IMR-90 (cell line): ENCODE measurements around the gene TEP1. TPM values are rescaled to one million over a fixed set of nuclear protein-coding genes. Genes with fewer than 3 reads are reported as not detected.

Source experiments
- ATAC-seq: fragments of 200-7000 bp; cut with Tn5 transposase; 2 replicates; pipeline ENCODE4 v1.9.1; 2020; ENCODE audit warnings: low read depth, mild to moderate bottlenecking, moderate library complexity
- BruUV-seq: library from RNA; stranded (reverse); fragments of 400-500 nt; replicated peaks from 2 replicates; lab custom pipeline; 2021; lab: Mats Ljungman, UMichigan
- CTCF ChIA-PET: fragments of 300-600 bp; formaldehyde crosslinking; extraction: SDS; loops from one replicate; lab custom pipeline; 2021; ENCODE audit warnings: antibody characterized with exemption; lab: Yijun Ruan, JAX
- POLR2A ChIA-PET: fragments of 300-600 bp; sonication (Branson Sonifier 250); formaldehyde crosslinking; loops from one replicate; lab custom pipeline; 2022; ENCODE audit warnings: antibody characterized with exemption; ENCODE audit not compliant: unreplicated experiment; lab: Charles Lee
- DNase-seq: peaks from one replicate; pipeline ENCODE4 v3.0.0; 2013
- H2AFZ ChIP-seq: replicated peaks from 2 replicates; pipeline ENCODE3; 2013; ENCODE audit warnings: low read length, mild to moderate bottlenecking; ENCODE audit not compliant: poor library complexity
- H2AK5ac ChIP-seq: 2 replicates; pipeline ENCODE4 v1.6.1; 2013; ENCODE audit warnings: low read depth, low read length, inconsistent platforms
- H2AK9ac ChIP-seq: replicated peaks from 2 replicates; pipeline ENCODE3; 2013; ENCODE audit warnings: mild to moderate bottlenecking, low read depth, low read length, moderate library complexity; ENCODE audit not compliant: poor library complexity
- H2BK120ac ChIP-seq: 2 replicates; pipeline ENCODE4 v1.6.1; 2013; ENCODE audit warnings: low read depth, low read length, inconsistent platforms
- H2BK15ac ChIP-seq: 3 replicates; pipeline ENCODE4 v1.6.1; 2013; ENCODE audit warnings: low read depth, low read length, inconsistent platforms
- H2BK20ac ChIP-seq: 2 replicates; pipeline ENCODE4 v1.6.1; 2013; ENCODE audit warnings: low read depth, mild to moderate bottlenecking, inconsistent platforms, low read length, moderate library complexity
- H2BK5ac ChIP-seq: 2 replicates; pipeline ENCODE4 v1.6.1; 2013; ENCODE audit warnings: mild to moderate bottlenecking, low read depth, low read length, inconsistent platforms; ENCODE audit not compliant: poor library complexity, severe bottlenecking
- H3K14ac ChIP-seq: replicated peaks from 2 replicates; pipeline ENCODE4 v1.6.1; 2013; ENCODE audit warnings: low read depth, low read length, inconsistent platforms
- H3K18ac ChIP-seq: 2 replicates; pipeline ENCODE4 v1.6.1; 2013; ENCODE audit warnings: low read depth, low read length, control low read depth
- H3K23ac ChIP-seq: 2 replicates; pipeline ENCODE4 v1.6.1; 2013; ENCODE audit warnings: low read depth, low read length, inconsistent platforms
- H3K27ac ChIP-seq: 2 replicates; pipeline ENCODE4 v1.5.1; 2013; ENCODE audit warnings: mild to moderate bottlenecking, control low read depth, low read length; ENCODE audit not compliant: insufficient read depth
- H3K27me3 ChIP-seq: 2 replicates; pipeline ENCODE4 v1.6.1; 2013; ENCODE audit warnings: low read length; ENCODE audit not compliant: control insufficient read depth, insufficient read depth
- H3K36me3 ChIP-seq: 2 replicates; pipeline ENCODE4 v1.6.1; 2013; ENCODE audit warnings: low read length, mixed read lengths; ENCODE audit not compliant: control insufficient read depth, insufficient read depth
- H3K4ac ChIP-seq: 2 replicates; pipeline ENCODE4 v1.6.1; 2013; ENCODE audit warnings: low read depth, low read length, inconsistent platforms
- H3K4me1 ChIP-seq: 2 replicates; pipeline ENCODE4 v1.6.1; 2013; ENCODE audit warnings: low read length, mixed read lengths; ENCODE audit not compliant: control insufficient read depth, insufficient read depth
- H3K4me2 ChIP-seq: 2 replicates; pipeline ENCODE4 v1.6.1; 2013; ENCODE audit warnings: low read depth, mild to moderate bottlenecking, control low read depth, low read length, moderate library complexity
- H3K4me3 ChIP-seq: 2 replicates; pipeline ENCODE4 v1.5.1; 2013; ENCODE audit warnings: low read depth, mild to moderate bottlenecking, control low read depth, low read length, moderate library complexity; ENCODE audit not compliant: insufficient read depth
- H3K56ac ChIP-seq: 2 replicates; pipeline ENCODE4 v1.6.1; 2013; ENCODE audit warnings: low read length, inconsistent platforms; ENCODE audit not compliant: insufficient read depth; ENCODE audit errors: extremely low read depth
- H3K79me1 ChIP-seq, 2 experiments: 2 replicates each; pipeline ENCODE4 v1.6.1; 2013; ENCODE audit warnings: low read length in 2 of 2, inconsistent platforms in 1 of 2, low read depth in 1 of 2
- H3K9ac ChIP-seq: 2 replicates; pipeline ENCODE4 v1.6.1; 2013; ENCODE audit warnings: low read depth, low read length, control low read depth
- H3K9me1 ChIP-seq: 2 replicates; pipeline ENCODE4 v1.6.1; 2013; ENCODE audit warnings: low read length, inconsistent platforms; ENCODE audit not compliant: insufficient read depth
- H3K9me3 ChIP-seq: 2 replicates; pipeline ENCODE4 v1.6.1; 2013; ENCODE audit warnings: low read length; ENCODE audit not compliant: control insufficient read depth, insufficient read depth
- H4K20me1 ChIP-seq: 2 replicates; pipeline ENCODE4 v1.6.1; 2013; ENCODE audit warnings: low read length, inconsistent platforms; ENCODE audit not compliant: insufficient read depth
- H4K5ac ChIP-seq: 2 replicates; pipeline ENCODE4 v1.6.1; 2013; ENCODE audit warnings: mild to moderate bottlenecking, low read depth, low read length, control low read depth
- H4K8ac ChIP-seq, 2 experiments: 2 replicates each; pipeline ENCODE4 v1.6.1; 2013; ENCODE audit warnings: low read depth in 2 of 2, low read length in 2 of 2, control low read depth in 1 of 2, inconsistent platforms in 1 of 2
- H4K91ac ChIP-seq: 2 replicates; pipeline ENCODE4 v1.6.1; 2013; ENCODE audit warnings: low read depth, low read length, inconsistent platforms; ENCODE audit not compliant: insufficient read depth
- BHLHE40 ChIP-seq: fragments of 150-350 bp; IDR thresholded peaks from 2 replicates; pipeline ENCODE4 v1.6.1; 2016; ENCODE audit warnings: mild to moderate bottlenecking, low read depth, low read length
- FOS ChIP-seq: fragments of 150-350 bp; IDR thresholded peaks from 2 replicates; pipeline ENCODE4 v1.6.1; 2016; ENCODE audit warnings: low read depth, low read length
- MAFK ChIP-seq: IDR thresholded peaks from 2 replicates; pipeline ENCODE4 v1.6.1; 2012; ENCODE audit warnings: low read depth, low read length, improper control_type of control experiment
- MAZ ChIP-seq: IDR thresholded peaks from 2 replicates; pipeline ENCODE4 v1.6.1; 2012; ENCODE audit warnings: low read depth, mild to moderate bottlenecking, low read length, improper control_type of control experiment, moderate library complexity, borderline replicate concordance
- NFE2L2 ChIP-seq: fragments of 150-350 bp; IDR thresholded peaks from 2 replicates; pipeline ENCODE4 v1.6.1; 2016; ENCODE audit warnings: low read depth, mild to moderate bottlenecking, low read length
- SMC3 ChIP-seq: fragments of 150-350 bp; IDR thresholded peaks from 2 replicates; pipeline ENCODE4 v1.6.1; 2016; ENCODE audit warnings: low read depth, mild to moderate bottlenecking, antibody characterized with exemption, low read length, moderate library complexity
- WGBS, 2 experiments: methylation state at CpG; one replicate each; pipeline versions ENCODE4 v1.1.5 to v1.1.7; 2013; ENCODE audit warnings: missing lambda C conversion rate in 2 of 2; ENCODE audit not compliant: insufficient read length in 1 of 2; ENCODE audit errors: extremely low coverage in 2 of 2; 5-methylcytosine and 5-hydroxymethylcytosine counted together
- dilution Hi-C: fragments of 300-500 bp; cut with HindIII; formaldehyde crosslinking; loops from one replicate; pipeline ENCODE4 v1.14.3; 2018; ENCODE audit warnings: low sequenced_read_pairs; ENCODE audit not compliant: unreplicated experiment
- in situ Hi-C: fragments of 300-500 bp; cut with MboI; formaldehyde crosslinking; loops from 3 replicates; pipeline ENCODE4 v1.14.3; 2019; ENCODE audit warnings: low sequenced_read_pairs, inconsistent platforms, mixed read lengths
- intact Hi-C: fragments of 100-400 bp; cut with micrococcal nuclease; formaldehyde crosslinking; loops from 2 replicates; pipeline ENCODE4 v1.10.0; 2022
- polyA plus RNA-seq, 3 experiments: library from polyadenylated mRNA; depleted of rRNA; stranded (reverse); fragments of >200 nt; gene quantifications; 2 replicates each; pipeline ENCODE4 v1.2.3, GENCODE V29; 2012; ENCODE audit warnings: low replicate concordance in 1 of 3
- total RNA-seq: library from RNA; depleted of rRNA; stranded (reverse); fragments of >200 nt; gene quantifications from 2 replicates; pipeline ENCODE4 v1.2.3, GENCODE V29; 2012
- TF ChIP-seq, protein P1 (sequence below): fragments of 150-350 bp; IDR thresholded peaks from 2 replicates; pipeline ENCODE4 v1.6.1; 2016; ENCODE audit warnings: low read depth, mild to moderate bottlenecking, low read length, moderate library complexity, borderline replicate concordance
- TF ChIP-seq, protein P2 (sequence below): fragments of 150-350 bp; IDR thresholded peaks from 2 replicates; pipeline ENCODE4 v1.6.1; 2017; ENCODE audit warnings: mild to moderate bottlenecking, antibody characterized with exemption, low read length, low read depth

TEP1 gene
- total and polyA plus RNA-seq, 2 of the 4 experiments (the other 2 are of a cell fraction) = 10.7 to 12.4 TPM

GRCh38 chr14:20346713-20347112 is 66.6 kb downstream of the TEP1 start:
- no peak overlapping the region for H2AFZ ChIP-seq
- CTCF ChIA-PET = no interaction called here

More at GRCh38 chr14:20346713-20347112, 66.6 kb downstream of the TEP1 start:
- no TSS peak for BruUV-seq
- Histone ChIP-seq H4K5ac (no peak overlapping the region), H3K4me1 (no peaks in the 10 kb centered on the region), H3K27me3 (no peaks in the 10 kb centered on the region), H3K9me3 (no peaks in the 10 kb centered on the region), H2BK120ac (no peak overlapping the region), H4K20me1 (peaks cover 3% of the 10 kb centered on the region; the same call in 1 of the 2 replicates), H3K18ac (no peak overlapping the region), H3K23ac (no peak overlapping the region), H3K56ac (no peak overlapping the region), H3K9ac (no peak overlapping the region), H2BK5ac (no peak overlapping the region), H3K4me3 (no peak overlapping the region), H4K8ac (no peak overlapping the region), H2AK5ac (no peak overlapping the region), H3K9me1 (no peaks in the 10 kb centered on the region), H4K91ac (no peak overlapping the region), H3K27ac (no peak overlapping the region), H2BK20ac (no peak overlapping the region), H3K79me1 (peaks cover 3 to 14% of the 10 kb centered on the region in 2 experiments; a peak in 2 of 4 replicates), H3K4me2 (no peak overlapping the region), H2BK15ac (no peak overlapping the region), H3K4ac (no peak overlapping the region), H3K36me3 (peaks cover 19% of the 10 kb centered on the region), H3K14ac (no peak overlapping the region), H2AK9ac (no peak overlapping the region)
- DNase-seq (no peak), ATAC-seq (no peak)
- in situ Hi-C loops (loop anchor here (25.0 kb wide), 2 partner anchors 641 to 741 kb away; partner anchors contain the start of genes METTL17, SLC39A2 and ZNF219), dilution Hi-C loops (no loop called here), intact Hi-C loops (no loop called here)
- WGBS, 2 experiments = no CpG with 5 or more reads among the region's 1 CpG
- TF ChIP-seq NFE2L2 (no peak), BHLHE40 (no peak), MAFK (no peak), FOS (no peak), MAZ (no peak), SMC3 (no peak)
- TF ChIP-seq, protein P1, sequence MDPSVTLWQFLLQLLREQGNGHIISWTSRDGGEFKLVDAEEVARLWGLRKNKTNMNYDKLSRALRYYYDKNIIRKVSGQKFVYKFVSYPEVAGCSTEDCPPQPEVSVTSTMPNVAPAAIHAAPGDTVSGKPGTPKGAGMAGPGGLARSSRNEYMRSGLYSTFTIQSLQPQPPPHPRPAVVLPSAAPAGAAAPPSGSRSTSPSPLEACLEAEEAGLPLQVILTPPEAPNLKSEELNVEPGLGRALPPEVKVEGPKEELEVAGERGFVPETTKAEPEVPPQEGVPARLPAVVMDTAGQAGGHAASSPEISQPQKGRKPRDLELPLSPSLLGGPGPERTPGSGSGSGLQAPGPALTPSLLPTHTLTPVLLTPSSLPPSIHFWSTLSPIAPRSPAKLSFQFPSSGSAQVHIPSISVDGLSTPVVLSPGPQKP = no peak
- TF ChIP-seq, protein P2, sequence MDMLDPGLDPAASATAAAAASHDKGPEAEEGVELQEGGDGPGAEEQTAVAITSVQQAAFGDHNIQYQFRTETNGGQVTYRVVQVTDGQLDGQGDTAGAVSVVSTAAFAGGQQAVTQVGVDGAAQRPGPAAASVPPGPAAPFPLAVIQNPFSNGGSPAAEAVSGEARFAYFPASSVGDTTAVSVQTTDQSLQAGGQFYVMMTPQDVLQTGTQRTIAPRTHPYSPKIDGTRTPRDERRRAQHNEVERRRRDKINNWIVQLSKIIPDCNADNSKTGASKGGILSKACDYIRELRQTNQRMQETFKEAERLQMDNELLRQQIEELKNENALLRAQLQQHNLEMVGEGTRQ = no peak
- POLR2A ChIA-PET = no interaction called here
